RWPE2 (cell line): Measurements from ENCODE around the gene CCDC40.
A peak's percentile ranks its signal among the peaks of the same experiment; 100 is the strongest.

Source experiments
- ATAC-seq: fragments of 200-7000 bp; cut with Tn5 transposase; 3 replicates; pipeline ENCODE4 v1.9.1; 2021; ENCODE audit warnings: low read depth
- DNase-seq: peaks from one replicate; pipeline ENCODE4 v3.0.0-alpha.2; 2020; ENCODE audit warnings: low spot score
- H3K27ac ChIP-seq: fragments of 450-650 bp; 2 replicates; pipeline ENCODE4 v1.5.1; 2017; ENCODE audit warnings: mild to moderate bottlenecking; ENCODE audit not compliant: poor library complexity, severe bottlenecking
- H3K27me3 ChIP-seq: fragments of 250-450 bp; sonication (Bioruptor Pico); 2 replicates; pipeline ENCODE4 v1.5.1; 2021; ENCODE audit warnings: mild to moderate bottlenecking, moderate library complexity; ENCODE audit not compliant: insufficient read depth, poor library complexity, severe bottlenecking
- H3K36me3 ChIP-seq: fragments of 250-450 bp; sonication (Bioruptor Pico); 2 replicates; pipeline ENCODE4 v1.5.1; 2020; ENCODE audit warnings: low read depth, mild to moderate bottlenecking, moderate library complexity
- H3K4me1 ChIP-seq: fragments of 250-450 bp; sonication (Bioruptor Pico); 2 replicates; pipeline ENCODE4 v1.5.1; 2021; ENCODE audit warnings: mild to moderate bottlenecking, moderate library complexity; ENCODE audit not compliant: insufficient read depth, poor library complexity, severe bottlenecking
- H3K4me3 ChIP-seq: fragments of 250-450 bp; sonication (Bioruptor Pico); 2 replicates; pipeline ENCODE4 v1.5.1; 2021; ENCODE audit warnings: mild to moderate bottlenecking, moderate library complexity; ENCODE audit not compliant: severe bottlenecking
- H3K9me3 ChIP-seq: fragments of 250-450 bp; sonication (Bioruptor Pico); 2 replicates; pipeline ENCODE4 v1.5.1; 2021; ENCODE audit warnings: mild to moderate bottlenecking, moderate library complexity; ENCODE audit not compliant: severe bottlenecking
- TF ChIP-seq, protein P1 (sequence below): fragments of 450-650 bp; IDR thresholded peaks from one replicate; pipeline ENCODE4 v1.5.1; 2017; ENCODE audit warnings: mild to moderate bottlenecking, moderate library complexity; ENCODE audit not compliant: poor library complexity, severe bottlenecking

CCDC40 gene

DNA sequence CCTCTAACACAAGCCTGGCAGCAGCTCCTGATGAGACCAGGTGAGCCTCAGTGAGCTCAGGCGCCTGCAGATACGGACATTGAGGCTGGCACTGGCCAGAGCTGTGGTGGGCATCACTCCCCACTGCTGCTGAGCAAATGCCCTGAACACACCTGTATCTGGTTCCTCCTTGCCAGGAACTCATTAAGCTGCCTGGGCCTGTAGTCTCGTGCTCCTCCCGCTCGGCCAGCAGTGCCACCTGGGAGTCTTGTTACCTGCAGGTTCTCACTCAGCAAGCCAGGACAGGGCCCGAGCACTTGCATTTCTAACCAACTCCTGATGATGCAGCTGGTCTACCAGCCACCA lies 97.2 kb downstream of the CCDC40 start:
- Histone ChIP-seq H3K9me3 (no peaks in the 10 kb centered on the region), H3K27ac (no peak overlapping the region), H3K4me1 (no peaks in the 10 kb centered on the region), H3K27me3 (no peaks in the 10 kb centered on the region), H3K4me3 (no peak overlapping the region), H3K36me3 (peaks cover 64% of the 10 kb centered on the region)
- DNase-seq (no peak), ATAC-seq (no peak; the same call in 2 of the 3 replicates)
- TF ChIP-seq, protein P1, sequence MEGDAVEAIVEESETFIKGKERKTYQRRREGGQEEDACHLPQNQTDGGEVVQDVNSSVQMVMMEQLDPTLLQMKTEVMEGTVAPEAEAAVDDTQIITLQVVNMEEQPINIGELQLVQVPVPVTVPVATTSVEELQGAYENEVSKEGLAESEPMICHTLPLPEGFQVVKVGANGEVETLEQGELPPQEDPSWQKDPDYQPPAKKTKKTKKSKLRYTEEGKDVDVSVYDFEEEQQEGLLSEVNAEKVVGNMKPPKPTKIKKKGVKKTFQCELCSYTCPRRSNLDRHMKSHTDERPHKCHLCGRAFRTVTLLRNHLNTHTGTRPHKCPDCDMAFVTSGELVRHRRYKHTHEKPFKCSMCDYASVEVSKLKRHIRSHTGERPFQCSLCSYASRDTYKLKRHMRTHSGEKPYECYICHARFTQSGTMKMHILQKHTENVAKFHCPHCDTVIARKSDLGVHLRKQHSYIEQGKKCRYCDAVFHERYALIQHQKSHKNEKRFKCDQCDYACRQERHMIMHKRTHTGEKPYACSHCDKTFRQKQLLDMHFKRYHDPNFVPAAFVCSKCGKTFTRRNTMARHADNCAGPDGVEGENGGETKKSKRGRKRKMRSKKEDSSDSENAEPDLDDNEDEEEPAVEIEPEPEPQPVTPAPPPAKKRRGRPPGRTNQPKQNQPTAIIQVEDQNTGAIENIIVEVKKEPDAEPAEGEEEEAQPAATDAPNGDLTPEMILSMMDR: no peak

DNA sequence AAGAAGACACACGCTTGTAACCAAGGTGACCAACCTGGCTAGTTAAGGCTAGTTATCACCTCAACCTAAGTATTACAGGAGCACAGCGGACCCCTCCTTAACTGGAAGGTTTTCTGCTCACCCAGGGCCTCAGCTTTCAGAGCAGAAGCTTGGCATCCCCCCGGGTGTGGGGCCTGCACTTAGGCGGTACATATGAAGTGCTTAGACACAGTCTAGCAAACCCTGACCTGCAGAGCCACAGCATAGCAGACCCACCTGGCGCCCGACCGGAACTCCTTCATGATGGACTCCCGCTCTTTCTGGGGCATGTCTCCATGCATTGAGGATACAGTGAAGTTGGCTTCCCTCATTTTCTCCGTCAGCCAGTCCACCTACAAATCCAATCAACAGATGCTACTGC lies 100.7 kb downstream of the CCDC40 start:
- H3K9me3 ChIP-seq: no peaks in the 10 kb centered on the region
- H3K4me1 ChIP-seq: no peaks in the 10 kb centered on the region
- H3K27ac ChIP-seq: no peak overlapping the region
- H3K27me3 ChIP-seq: no peaks in the 10 kb centered on the region
- ATAC-seq (no peak), DNase-seq (no peak)
- TF ChIP-seq, protein P1: no peak
- peaks cover 93% of the 10 kb centered on the region for H3K36me3 ChIP-seq
- H3K4me3 ChIP-seq: no peak overlapping the region

DNA sequence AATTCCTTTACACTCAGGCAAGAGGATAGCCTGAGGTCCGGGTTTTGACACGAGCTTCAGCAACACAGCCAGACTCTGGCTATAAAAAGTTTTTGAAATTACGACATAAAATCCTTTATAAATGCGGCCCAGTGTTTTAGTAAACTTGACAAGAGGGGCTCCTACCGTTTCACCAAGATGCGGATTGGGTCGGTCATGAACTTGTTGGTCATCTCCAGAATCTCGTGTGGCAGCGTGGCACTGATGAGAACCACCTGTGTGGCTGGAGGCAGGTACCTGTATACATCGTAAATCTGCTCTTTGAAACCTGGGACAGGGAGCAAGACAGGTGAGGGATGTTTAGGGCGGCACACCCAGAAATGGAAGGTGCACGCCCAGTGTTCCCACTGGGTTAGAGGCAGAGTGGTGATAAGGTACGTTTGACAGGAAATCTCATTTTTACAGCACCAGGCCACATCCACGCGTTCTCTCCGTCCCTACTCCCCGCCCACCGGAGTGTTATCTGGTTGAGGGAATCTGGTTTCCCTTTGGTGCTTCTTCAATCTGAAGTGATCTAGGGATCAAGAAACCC lies 102.5 kb downstream of the CCDC40 start:
- TF ChIP-seq, protein P1: no peak
- Histone ChIP-seq H3K27me3 (no peaks in the 10 kb centered on the region), H3K27ac (no peak overlapping the region), H3K9me3 (no peaks in the 10 kb centered on the region), H3K36me3 (peaks cover 100% of the 10 kb centered on the region), H3K4me3 (no peak overlapping the region), H3K4me1 (no peaks in the 10 kb centered on the region)
- ATAC-seq (no peak), DNase-seq (peak; percentile 25)

DNA sequence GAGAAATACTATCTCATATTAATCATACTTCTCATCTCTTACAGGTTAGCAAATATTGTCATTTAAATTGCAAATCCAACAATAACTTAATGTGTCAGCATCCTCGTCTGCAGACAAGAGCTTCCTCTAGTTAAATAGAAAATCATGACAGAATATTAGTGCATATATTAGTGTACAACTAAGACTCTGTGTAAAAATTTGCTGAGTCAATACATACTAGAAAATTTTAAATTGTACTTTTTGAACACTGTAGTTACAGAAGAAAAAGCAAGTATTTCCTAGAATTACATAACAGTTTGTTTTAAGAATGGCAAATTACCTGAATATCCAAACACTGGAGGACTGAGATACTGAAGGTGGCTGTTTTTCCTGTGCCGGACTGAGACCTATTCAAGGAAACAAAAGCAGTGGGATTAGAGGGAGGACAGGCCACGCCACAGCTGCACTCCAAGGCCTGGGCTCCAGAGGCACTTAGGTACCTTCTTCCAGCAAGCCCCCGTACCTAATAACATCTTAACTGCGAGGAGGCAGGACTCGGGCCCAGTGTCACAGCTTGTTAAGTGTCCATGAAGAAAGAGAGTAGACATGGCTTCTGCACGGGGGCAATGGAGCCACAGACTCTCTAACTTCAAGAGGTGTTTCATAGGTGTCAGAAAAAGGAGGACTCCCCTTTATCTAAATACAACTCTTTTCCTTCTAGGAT lies 105.2 kb downstream of the CCDC40 start:
- Histone ChIP-seq H3K4me3 (no peak overlapping the region), H3K4me1 (no peaks in the 10 kb centered on the region), H3K36me3 (peaks cover 87% of the 10 kb centered on the region), H3K9me3 (no peaks in the 10 kb centered on the region), H3K27ac (no peak overlapping the region), H3K27me3 (no peaks in the 10 kb centered on the region)
- ATAC-seq (no peak), DNase-seq (no peak)
- TF ChIP-seq, protein P1: no peak

DNA sequence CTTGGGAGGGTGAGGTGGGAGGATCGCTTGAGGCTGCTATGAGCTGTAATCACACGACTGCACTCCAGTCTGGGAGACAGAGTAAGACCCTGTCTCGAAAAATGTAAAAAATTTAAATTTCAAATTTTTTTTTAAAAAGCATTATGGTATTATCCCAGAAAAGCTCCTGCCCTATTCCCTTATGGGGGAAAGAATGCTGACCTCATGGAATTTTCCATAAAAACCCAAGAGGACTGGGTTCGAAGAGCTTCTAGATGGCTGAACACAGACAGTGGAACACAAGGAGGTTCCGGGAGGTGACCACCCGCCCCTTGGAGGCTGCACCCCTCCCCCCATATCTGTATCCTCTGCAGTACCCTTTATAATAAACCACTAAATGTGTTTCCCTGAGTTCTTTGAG lies 106.5 kb downstream of the CCDC40 start:
- no peak overlapping the region for H3K27ac ChIP-seq
- DNase-seq (peak; percentile 26), ATAC-seq (no peak)
- TF ChIP-seq, protein P1: no peak
- H3K36me3 ChIP-seq: peaks cover 74% of the 10 kb centered on the region
- no peaks in the 10 kb centered on the region for H3K27me3 ChIP-seq
- H3K4me1 ChIP-seq: no peaks in the 10 kb centered on the region
- no peaks in the 10 kb centered on the region for H3K9me3 ChIP-seq
- H3K4me3 ChIP-seq: no peak overlapping the region
